ENCODE results near the gene NAT8.
"Not testable (repeated sequence)": the region's sequence is repeated elsewhere in the genome, so short reads cannot be mapped to it uniquely, and the experiment has no call there.

The NAT8 gene

DNA sequence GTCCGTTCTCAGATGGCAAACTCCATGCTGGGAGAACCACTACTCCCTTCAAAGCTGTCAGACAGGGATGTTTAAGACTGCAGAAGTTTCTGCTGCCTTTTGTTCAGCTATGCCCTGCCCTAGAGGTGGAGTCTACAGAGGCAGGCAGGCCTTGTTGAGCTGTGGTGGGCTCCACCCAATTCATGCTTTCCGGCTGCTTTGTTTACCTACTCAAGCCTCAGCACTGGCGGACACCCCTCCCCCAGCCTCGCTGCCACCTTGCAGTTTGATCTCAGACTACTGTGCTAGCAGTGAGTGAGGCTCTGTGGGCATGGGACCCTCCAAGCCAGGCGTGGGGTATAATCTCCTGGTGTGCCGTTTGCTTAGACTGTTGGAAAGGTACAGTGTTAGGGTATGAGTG lies 27.8 kb upstream of the NAT8 start:
- H3K79me1 ChIP-seq (ENCODE audit: low read length); H4K8ac ChIP-seq (ENCODE audit: low read depth, low read length); H3K18ac ChIP-seq (ENCODE audit: low read length); H3K27ac ChIP-seq (ENCODE audit: low read depth, low read length); H2BK5ac ChIP-seq (ENCODE audit: low read length); H3K9ac ChIP-seq (ENCODE audit: low read length); H3K27me3 ChIP-seq (ENCODE audit: insufficient read depth, low read length, poor library complexity); H2BK120ac ChIP-seq (ENCODE audit: low read depth, low read length); DNase-seq; H3K79me2 ChIP-seq (ENCODE audit: control insufficient read depth, insufficient read depth, low read length); H3K23ac ChIP-seq (ENCODE audit: low read length); H3K56ac ChIP-seq (ENCODE audit: low read length); H3K4ac ChIP-seq (ENCODE audit: low read depth, low read length); H3K4me2 ChIP-seq (ENCODE audit: low read length); H2BK15ac ChIP-seq (replicated peaks; ENCODE audit: low read depth); H3K36me3 ChIP-seq (ENCODE audit: control insufficient read depth, insufficient read depth, low read length); H3K4me1 ChIP-seq (ENCODE audit: control insufficient read depth, low read depth, low read length); H2AK5ac ChIP-seq (ENCODE audit: low read length); H3K4me3 ChIP-seq (ENCODE audit: low read length); H4K5ac ChIP-seq (ENCODE audit: low read length): not testable (repeated sequence)
- no CpG with 5 or more reads among the region's 6 CpGs for WGBS (ENCODE audit: extremely low coverage, insufficient coverage, low lambda C conversion rate)

DNA sequence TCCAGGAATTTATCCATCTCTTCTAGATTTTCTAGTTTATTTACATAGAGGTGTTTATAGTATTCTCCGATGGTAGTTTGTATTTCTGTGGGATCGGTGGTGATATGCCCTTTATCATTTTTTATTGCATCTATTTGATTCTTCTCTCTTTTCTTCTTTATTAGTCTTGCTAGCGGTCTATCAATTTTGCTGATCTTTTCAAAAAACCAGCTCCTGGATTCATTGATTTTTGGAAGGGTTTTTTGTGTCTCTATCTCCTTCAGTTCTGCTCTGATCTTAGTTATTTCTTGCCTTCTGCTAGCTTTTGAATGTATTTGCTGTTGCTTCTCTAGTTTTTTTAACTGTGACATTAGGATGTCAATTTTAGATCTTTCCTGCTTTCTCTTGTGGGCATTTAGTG lies 25.0 kb upstream of the NAT8 start:
- H2BK15ac ChIP-seq (replicated peaks; ENCODE audit: low read depth); H3K79me1 ChIP-seq (ENCODE audit: low read length); H4K5ac ChIP-seq (ENCODE audit: low read length); H3K23ac ChIP-seq (ENCODE audit: low read length); H3K36me3 ChIP-seq (ENCODE audit: control insufficient read depth, insufficient read depth, low read length); H3K56ac ChIP-seq (ENCODE audit: low read length); DNase-seq; H3K79me2 ChIP-seq (ENCODE audit: control insufficient read depth, insufficient read depth, low read length); H3K4me3 ChIP-seq (ENCODE audit: low read length); H3K4ac ChIP-seq (ENCODE audit: low read depth, low read length); H3K27ac ChIP-seq (ENCODE audit: low read depth, low read length); H3K4me2 ChIP-seq (ENCODE audit: low read length); H2BK120ac ChIP-seq (ENCODE audit: low read depth, low read length); H3K27me3 ChIP-seq (ENCODE audit: insufficient read depth, low read length, poor library complexity); H3K18ac ChIP-seq (ENCODE audit: low read length); H3K9ac ChIP-seq (ENCODE audit: low read length); H3K4me1 ChIP-seq (ENCODE audit: control insufficient read depth, low read depth, low read length); H2BK5ac ChIP-seq (ENCODE audit: low read length); H4K8ac ChIP-seq (ENCODE audit: low read depth, low read length); H2AK5ac ChIP-seq (ENCODE audit: low read length): not testable (repeated sequence)
- WGBS (ENCODE audit: extremely low coverage, insufficient coverage, low lambda C conversion rate): no CpG with 5 or more reads among the region's 3 CpGs

DNA sequence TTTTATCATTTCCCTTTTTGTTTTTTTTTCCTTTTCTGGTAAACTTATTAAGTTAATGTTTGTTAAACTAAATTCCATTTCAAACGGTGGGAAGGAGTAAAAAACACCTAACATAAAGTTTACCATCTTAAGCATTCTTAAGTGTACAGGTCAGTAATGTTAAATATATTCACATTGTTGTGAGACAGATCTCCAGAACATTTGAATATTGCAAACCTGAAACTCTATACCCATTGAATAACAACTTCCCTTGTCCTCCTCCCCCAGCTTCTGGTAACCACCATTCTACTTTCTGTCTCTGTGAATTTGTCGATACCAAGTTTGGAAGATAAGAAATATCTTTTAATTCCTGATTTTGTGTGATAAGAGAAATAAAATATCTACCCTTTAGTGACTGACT lies 12.0 kb upstream of the NAT8 start:
- no peaks in the 10 kb centered on the region for H3K79me2 ChIP-seq (ENCODE audit: control insufficient read depth, insufficient read depth, low read length)
- H3K27ac ChIP-seq (ENCODE audit: low read depth, low read length): no peak overlapping the region
- no peak overlapping the region for H2BK15ac ChIP-seq (replicated peaks; ENCODE audit: low read depth)
- DNase-seq: no peak
- H2BK120ac ChIP-seq (ENCODE audit: low read depth, low read length): no peak overlapping the region
- no peak overlapping the region for H4K8ac ChIP-seq (ENCODE audit: low read depth, low read length)
- H2BK5ac ChIP-seq (ENCODE audit: low read length): no peak overlapping the region
- H3K4me3 ChIP-seq (ENCODE audit: low read length): no peak overlapping the region
- no peak overlapping the region for H3K4ac ChIP-seq (ENCODE audit: low read depth, low read length)
- no CpG with 5 or more reads among the region's 2 CpGs for WGBS (ENCODE audit: extremely low coverage, insufficient coverage, low lambda C conversion rate)
- H3K4me2 ChIP-seq (ENCODE audit: low read length): no peak overlapping the region
- no peaks in the 10 kb centered on the region for H3K4me1 ChIP-seq (ENCODE audit: control insufficient read depth, low read depth, low read length)
- H4K5ac ChIP-seq (ENCODE audit: low read length): no peak overlapping the region
- H3K27me3 ChIP-seq (ENCODE audit: insufficient read depth, low read length, poor library complexity): no peaks in the 10 kb centered on the region
- no peak overlapping the region for H3K56ac ChIP-seq (ENCODE audit: low read length)
- no peak overlapping the region for H2AK5ac ChIP-seq (ENCODE audit: low read length)
- H3K9ac ChIP-seq (ENCODE audit: low read length): no peak overlapping the region
- H3K18ac ChIP-seq (ENCODE audit: low read length): no peak overlapping the region
- no peaks in the 10 kb centered on the region for H3K79me1 ChIP-seq (ENCODE audit: low read length)
- H3K36me3 ChIP-seq (ENCODE audit: control insufficient read depth, insufficient read depth, low read length): no peaks in the 10 kb centered on the region
- H3K23ac ChIP-seq (ENCODE audit: low read length): no peak overlapping the region

DNA sequence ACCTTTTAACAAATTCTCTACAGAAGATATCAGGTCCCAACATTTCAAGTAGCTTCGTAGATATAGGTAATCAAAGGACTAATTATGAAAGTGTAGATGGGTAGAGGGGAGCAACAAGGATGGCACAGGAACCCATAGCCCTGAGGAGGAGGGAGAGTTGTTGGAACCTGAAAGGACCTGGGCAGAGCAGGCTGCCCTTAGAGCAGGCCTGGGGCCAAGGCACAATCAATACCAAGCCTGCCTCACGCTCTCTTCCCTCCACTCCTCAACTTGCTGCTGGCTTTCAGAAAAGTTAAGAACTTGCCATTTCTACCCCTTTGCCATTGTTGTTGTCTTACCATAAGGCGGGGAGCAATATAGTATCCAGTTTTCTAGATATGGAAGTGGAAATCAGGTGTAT lies 10.1 kb upstream of the NAT8 start:
- Histone ChIP-seq H2BK5ac (ENCODE audit: low read length) (no peak overlapping the region), H4K8ac (ENCODE audit: low read depth, low read length) (no peak overlapping the region), H3K56ac (ENCODE audit: low read length) (no peak overlapping the region), H4K5ac (ENCODE audit: low read length) (no peak overlapping the region), H2BK15ac (replicated peaks; ENCODE audit: low read depth) (no peak overlapping the region), H3K4ac (ENCODE audit: low read depth, low read length) (no peak overlapping the region), H2BK120ac (ENCODE audit: low read depth, low read length) (no peak overlapping the region), H3K4me2 (ENCODE audit: low read length) (no peak overlapping the region), H3K4me3 (ENCODE audit: low read length) (no peak overlapping the region), H3K36me3 (ENCODE audit: control insufficient read depth, insufficient read depth, low read length) (no peaks in the 10 kb centered on the region), H3K79me2 (ENCODE audit: control insufficient read depth, insufficient read depth, low read length) (no peaks in the 10 kb centered on the region), H3K27me3 (ENCODE audit: insufficient read depth, low read length, poor library complexity) (no peaks in the 10 kb centered on the region), H3K4me1 (ENCODE audit: control insufficient read depth, low read depth, low read length) (no peaks in the 10 kb centered on the region), H3K79me1 (ENCODE audit: low read length) (no peaks in the 10 kb centered on the region), H2AK5ac (ENCODE audit: low read length) (no peak overlapping the region), H3K23ac (ENCODE audit: low read length) (no peak overlapping the region), H3K18ac (ENCODE audit: low read length) (no peak overlapping the region), H3K27ac (ENCODE audit: low read depth, low read length) (no peak overlapping the region), H3K9ac (ENCODE audit: low read length) (no peak overlapping the region)
- WGBS (ENCODE audit: extremely low coverage, insufficient coverage, low lambda C conversion rate): no CpG with 5 or more reads among the region's 3 CpGs
- no peak for DNase-seq

- Histone ChIP-seq H3K4me3 (ENCODE audit: low read length) (no peak overlapping the region), H3K4ac (ENCODE audit: low read depth, low read length) (no peak overlapping the region), H2BK5ac (ENCODE audit: low read length) (no peak overlapping the region), H3K4me2 (ENCODE audit: low read length) (no peak overlapping the region), H4K8ac (ENCODE audit: low read depth, low read length) (no peak overlapping the region), H2BK15ac (replicated peaks; ENCODE audit: low read depth) (no peak overlapping the region), H4K5ac (ENCODE audit: low read length) (no peak overlapping the region), H2BK120ac (ENCODE audit: low read depth, low read length) (no peak overlapping the region), H3K27me3 (ENCODE audit: insufficient read depth, low read length, poor library complexity) (no peaks in the 10 kb centered on the region), H3K4me1 (ENCODE audit: control insufficient read depth, low read depth, low read length) (no peaks in the 10 kb centered on the region), H3K23ac (ENCODE audit: low read length) (no peak overlapping the region), H3K9ac (ENCODE audit: low read length) (no peak overlapping the region), H3K18ac (ENCODE audit: low read length) (no peak overlapping the region), H3K36me3 (ENCODE audit: control insufficient read depth, insufficient read depth, low read length) (no peaks in the 10 kb centered on the region), H3K79me1 (ENCODE audit: low read length) (no peaks in the 10 kb centered on the region), H3K56ac (ENCODE audit: low read length) (no peak overlapping the region), H3K79me2 (ENCODE audit: control insufficient read depth, insufficient read depth, low read length) (no peaks in the 10 kb centered on the region), H3K27ac (ENCODE audit: low read depth, low read length) (no peak overlapping the region), H2AK5ac (ENCODE audit: low read length) (no peak overlapping the region)
- DNase-seq: no peak
- no CpG with 5 or more reads among the region's 6 CpGs for WGBS (ENCODE audit: extremely low coverage, insufficient coverage, low lambda C conversion rate)
These were observed 9.5 kb upstream of the NAT8 start for GRCh38 chr2:73651591-73652230.

DNA sequence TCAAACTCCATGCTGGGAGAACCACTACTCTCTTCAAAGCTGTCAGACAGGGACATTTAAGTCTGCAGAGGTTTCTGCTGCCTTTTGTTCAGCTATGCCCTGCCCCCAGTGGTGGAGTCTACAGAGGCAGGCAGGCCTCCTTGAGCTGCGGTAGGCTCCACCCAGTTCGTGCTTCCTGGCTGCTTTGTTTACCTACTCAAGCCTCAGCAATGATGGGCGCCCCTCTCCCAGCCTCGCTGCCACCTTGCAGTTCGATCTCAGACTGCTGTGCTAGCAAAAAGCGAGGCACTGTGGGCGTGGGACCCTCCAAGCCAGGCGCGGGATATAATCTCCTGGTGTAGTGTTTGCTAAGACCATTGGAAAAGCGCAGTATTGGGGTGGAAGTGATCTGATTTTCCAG lies 5.5 kb upstream of the NAT8 start:
- not testable (repeated sequence) for H2BK15ac ChIP-seq (replicated peaks; ENCODE audit: low read depth); H2BK120ac ChIP-seq (ENCODE audit: low read depth, low read length); H3K79me2 ChIP-seq (ENCODE audit: control insufficient read depth, insufficient read depth, low read length); H3K79me1 ChIP-seq (ENCODE audit: low read length); H3K23ac ChIP-seq (ENCODE audit: low read length); H3K9ac ChIP-seq (ENCODE audit: low read length); H3K4me3 ChIP-seq (ENCODE audit: low read length); H3K4me1 ChIP-seq (ENCODE audit: control insufficient read depth, low read depth, low read length); H3K56ac ChIP-seq (ENCODE audit: low read length); H2AK5ac ChIP-seq (ENCODE audit: low read length); H2BK5ac ChIP-seq (ENCODE audit: low read length); H3K18ac ChIP-seq (ENCODE audit: low read length); H3K27ac ChIP-seq (ENCODE audit: low read depth, low read length); H3K4ac ChIP-seq (ENCODE audit: low read depth, low read length); H3K27me3 ChIP-seq (ENCODE audit: insufficient read depth, low read length, poor library complexity); H4K5ac ChIP-seq (ENCODE audit: low read length); H3K4me2 ChIP-seq (ENCODE audit: low read length); H3K36me3 ChIP-seq (ENCODE audit: control insufficient read depth, insufficient read depth, low read length); H4K8ac ChIP-seq (ENCODE audit: low read depth, low read length); DNase-seq
- WGBS (ENCODE audit: extremely low coverage, insufficient coverage, low lambda C conversion rate): no CpG with 5 or more reads among the region's 10 CpGs
